ENCODE results near the gene GCH1.
A peak's percentile ranks its signal among the peaks of the same experiment; 100 is the strongest.
"Not testable (repeated sequence)": the region's sequence is repeated elsewhere in the genome, so short reads cannot be mapped to it uniquely, and the experiment has no call there.

GCH1 gene, protein sequence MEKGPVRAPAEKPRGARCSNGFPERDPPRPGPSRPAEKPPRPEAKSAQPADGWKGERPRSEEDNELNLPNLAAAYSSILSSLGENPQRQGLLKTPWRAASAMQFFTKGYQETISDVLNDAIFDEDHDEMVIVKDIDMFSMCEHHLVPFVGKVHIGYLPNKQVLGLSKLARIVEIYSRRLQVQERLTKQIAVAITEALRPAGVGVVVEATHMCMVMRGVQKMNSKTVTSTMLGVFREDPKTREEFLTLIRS

DNA sequence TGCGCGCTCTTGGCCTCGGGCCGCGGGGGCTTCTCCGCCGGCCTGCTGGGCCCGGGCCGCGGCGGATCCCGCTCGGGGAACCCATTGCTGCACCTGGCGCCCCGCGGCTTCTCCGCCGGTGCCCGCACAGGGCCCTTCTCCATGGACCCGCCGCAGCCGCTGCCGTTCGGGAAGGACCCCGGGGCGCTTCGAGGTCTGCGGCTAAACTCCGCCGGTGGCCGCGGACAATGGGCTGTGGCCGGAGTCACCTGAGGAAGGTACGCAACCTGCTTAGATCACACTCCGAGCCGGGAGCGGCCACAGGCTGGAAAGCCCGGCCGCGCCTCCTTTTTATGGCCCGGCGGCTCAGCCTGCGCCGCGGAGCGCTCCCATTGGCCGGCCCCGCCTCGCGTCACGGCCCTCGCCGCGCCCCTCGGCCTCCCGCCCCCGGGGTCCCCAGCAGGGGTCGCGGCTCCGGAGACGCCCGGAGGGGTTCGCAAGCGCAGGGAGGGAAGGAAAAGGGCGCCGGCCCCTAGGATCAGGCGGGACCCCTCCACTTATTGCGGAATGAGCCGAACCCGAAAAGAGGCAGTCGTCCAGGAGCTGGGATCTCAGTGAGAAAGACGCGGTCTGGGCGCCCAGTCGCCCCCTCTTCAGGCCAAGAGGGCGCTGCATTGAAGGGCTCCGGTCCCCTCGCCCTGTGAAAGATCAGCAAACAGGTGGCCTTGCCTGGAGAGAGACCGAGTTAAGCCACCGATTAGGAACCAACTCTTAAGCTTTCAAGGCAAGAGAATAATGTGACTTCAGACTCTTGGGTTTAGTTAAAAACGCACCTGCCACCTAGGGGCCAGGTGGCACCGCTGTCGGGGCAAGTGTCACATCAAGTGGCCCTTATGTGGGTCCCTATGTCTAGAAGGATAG, at the start of gene GCH1:
Gene GCH1 (minus strand): TSS at position 306 of the 900 bp plus-strand sequence. CDS start 163 bp downstream, at position 143.
- DNase-seq (ENCODE audit: low read depth): peak; percentile 57

DNA sequence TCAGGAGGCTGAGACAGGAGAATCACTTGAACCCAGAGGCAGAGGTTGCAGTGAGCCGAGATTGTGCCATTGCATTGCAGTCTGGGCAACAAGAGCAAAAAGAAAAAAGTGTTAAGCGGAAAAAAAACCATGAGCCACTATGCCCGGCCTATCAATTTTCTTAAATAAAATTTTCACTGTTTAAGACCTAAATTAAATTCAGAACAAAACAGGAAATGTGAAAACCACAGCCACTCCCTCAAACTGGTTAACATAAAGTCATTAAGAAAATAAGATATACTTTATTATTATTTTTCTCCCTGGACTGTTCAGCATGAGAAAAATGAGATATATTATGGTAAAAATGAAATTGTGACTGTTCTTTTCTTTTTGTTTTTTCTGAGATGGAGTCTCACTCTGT, 44.6 kb upstream of the GCH1 start:
- no peak for DNase-seq (ENCODE audit: low read depth)

DNA sequence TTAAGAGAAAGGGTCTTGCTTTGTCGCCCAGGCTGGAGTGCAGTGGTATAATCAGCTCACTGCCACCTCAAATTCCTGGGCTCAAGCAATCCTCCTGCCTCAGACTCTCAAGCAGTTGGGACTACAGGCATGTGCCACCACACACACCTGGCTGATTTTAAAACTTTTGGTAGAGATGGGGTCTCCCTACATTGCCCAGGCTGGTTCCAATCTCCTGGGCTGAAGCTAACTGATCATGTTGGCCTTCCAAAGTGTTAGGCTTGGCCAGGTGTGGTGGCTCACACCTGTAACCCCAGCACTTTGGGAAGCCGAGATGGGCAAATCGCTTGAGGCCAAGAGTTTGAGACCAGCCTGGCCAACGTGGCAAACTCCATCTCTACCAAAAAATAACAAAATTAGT, 43.9 kb upstream of the GCH1 start:
- no peak for DNase-seq (ENCODE audit: low read depth)

DNA sequence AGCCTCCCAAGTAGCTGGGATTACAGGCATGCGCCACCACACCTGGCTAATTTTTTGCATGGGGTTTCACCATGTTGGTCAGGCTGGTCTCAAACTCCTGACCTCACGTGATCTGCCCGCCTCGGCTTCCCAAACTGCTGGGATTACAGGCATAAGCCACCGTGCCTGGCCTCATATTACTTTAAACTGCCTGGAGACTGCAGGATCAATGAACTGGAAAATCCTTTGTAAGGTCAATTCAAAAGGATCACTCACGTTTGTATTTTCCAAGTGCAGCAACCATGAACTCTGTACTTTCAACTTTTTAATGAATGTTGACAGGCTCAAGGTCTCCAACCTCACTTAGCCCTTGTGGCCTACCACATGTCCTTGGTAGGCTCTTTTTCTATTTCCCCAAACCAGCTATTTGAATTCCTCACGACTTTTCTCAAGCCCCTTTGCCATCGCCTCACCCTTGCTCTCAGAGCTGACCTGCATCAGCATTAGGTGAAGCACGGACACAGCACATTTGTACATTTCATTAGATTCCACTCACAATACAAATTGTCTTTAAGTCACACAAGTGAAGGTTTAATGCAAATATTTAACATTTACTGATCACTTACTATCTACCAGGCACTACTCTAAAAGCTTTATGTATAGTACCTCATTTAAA, 42.2 kb upstream of the GCH1 start:
- DNase-seq (ENCODE audit: low read depth): no peak

DNA sequence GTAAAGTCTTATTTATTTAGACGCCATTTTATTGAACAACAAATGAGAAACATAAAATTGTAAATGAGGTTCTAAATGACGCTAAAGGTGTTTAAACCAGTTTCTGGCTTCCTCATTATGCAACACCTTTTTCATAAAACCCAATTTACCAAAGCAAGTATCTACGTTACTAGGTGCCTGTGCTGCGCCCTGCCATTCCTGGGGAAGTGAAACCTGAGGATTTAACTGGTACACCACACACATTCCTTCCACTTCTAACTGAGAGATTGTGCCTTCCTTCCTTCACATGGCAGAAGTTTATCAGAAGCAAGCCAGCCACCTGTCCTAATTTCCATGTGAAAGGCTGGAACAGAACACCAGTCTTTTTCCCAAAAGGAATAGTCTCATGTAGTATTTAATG, 40.3 kb upstream of the GCH1 start:
- DNase-seq (ENCODE audit: low read depth): no peak

DNA sequence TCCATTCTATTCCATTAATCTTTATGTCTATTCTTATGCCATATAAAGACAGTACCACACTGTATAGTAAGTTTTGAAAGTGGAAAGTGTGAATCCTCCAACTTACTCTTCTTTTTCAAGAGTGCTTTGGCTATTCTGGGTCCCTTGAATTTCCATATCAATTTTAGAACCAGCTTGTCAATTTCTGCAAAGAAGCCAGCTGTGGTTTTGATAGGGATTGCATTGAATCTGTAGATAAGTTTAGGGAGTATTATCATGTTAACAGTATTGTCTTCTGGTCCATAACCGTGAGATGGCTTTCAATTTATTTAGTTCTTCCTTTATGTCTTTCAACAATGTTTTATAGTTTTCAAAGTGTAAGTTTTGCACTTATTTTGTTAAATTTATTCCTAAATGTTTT, 34.2 kb upstream of the GCH1 start:
- DNase-seq (ENCODE audit: low read depth): no peak

DNA sequence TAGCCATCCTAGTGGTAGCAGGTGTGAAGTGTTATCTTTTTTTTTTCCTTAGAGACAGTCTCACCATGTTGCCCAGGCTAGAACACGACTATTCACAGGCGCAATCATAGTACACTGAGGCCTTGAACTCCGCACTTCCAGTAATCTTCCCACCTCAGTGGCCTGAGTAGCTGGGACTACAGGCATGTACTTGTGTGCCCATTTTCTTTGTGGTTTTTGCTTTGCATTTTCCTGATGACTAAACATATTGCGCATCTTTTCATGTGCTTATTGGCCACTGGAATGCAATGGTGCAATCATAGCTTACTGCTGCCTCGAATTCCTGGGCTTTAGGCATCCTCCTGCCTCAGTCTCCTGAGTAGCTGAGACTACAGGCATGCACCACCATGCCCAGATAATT, 33.3 kb upstream of the GCH1 start:
- DNase-seq (ENCODE audit: low read depth): no peak

DNA sequence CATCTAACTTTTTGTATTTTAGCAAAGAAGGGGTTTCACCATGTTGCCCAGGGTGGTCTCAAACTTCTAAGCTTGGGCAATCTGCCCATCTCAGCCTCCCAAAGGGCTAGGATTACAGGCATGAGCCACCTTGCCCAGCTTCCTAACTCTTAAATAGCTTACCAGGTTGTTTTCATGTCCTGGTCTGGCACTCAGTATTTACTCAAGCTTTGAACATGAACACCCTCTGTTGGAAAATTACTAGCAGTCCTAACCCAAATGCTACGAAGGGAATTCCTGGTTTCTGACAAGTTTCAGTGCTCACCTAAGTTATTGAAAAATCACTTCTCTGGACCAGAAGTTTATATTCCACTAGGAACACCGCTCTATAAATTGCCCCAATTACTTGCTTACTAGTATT, 32.5 kb upstream of the GCH1 start:
- no peak for DNase-seq (ENCODE audit: low read depth)

DNA sequence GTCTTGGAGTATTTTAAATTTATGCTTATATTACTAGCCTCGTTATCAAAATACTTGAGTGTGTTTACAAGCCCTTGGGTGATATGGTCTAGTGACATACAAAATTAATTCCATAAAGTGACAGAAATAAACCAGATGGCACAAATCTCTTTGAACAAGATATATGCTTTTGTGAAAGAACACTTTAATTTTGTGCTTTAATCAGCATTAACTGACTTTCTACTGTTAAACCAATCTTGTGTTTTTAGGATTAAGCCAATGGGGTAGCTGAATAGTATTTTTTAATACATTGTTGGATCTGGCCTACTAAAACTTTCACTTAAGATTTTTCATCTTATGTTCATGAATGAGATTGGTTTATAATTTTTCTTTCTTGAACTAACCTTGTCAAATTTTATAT, 30.4 kb upstream of the GCH1 start:
- DNase-seq (ENCODE audit: low read depth): no peak

DNA sequence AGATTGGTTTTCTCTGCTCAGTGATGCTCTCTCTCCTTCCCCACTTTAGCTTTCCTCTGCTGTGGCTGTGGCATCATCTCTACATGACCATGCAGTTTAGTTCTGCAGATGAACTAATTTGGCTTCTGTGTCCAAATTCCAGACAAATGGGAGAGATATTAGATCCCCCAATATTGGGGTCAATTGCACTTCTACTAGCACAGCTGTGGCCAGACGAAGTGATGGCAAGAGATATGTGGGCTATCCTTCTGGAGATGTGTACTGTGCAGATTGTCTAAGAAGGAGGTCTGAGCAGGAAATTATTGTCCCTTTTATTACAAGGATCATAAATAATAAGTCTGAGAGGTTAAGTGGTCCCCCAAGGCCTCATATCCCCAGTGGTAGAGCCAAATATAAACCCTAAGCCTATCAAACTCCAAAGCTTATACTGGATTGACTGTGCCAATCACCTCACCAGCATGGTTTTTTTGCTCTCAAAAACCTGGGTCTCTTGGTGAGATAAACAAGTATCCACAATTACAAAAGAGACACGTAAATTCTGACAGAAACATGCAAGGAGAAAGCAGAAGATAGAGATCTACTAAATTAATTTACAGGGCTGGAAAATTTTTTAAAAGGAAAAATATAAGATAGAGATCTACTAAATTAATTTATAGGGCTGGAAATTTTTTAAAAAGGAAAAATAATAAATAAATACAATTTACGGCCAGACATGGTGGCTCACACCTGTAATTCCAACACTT, 29.1 kb upstream of the GCH1 start:
- DNase-seq (ENCODE audit: low read depth): no peak

DNA sequence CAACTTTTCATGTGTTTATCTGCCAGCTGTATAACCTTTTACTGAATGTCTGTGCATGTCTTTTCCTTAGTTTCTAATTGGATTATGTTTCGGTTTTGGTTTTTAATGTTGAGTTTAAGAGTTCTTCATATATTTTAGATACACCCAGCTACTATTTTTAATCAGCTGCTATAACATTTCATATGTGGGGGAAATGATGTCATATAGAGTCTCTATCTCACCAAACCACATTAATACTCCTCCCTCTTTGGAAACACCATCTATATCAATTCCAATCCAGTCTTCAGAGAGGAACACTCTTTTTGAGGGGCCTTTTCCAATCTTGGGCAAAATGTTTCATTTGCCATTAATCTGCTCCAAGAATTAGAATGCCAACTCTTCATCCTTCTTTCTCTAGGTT, 28.5 kb upstream of the GCH1 start:
- no peak for DNase-seq (ENCODE audit: low read depth)

DNA sequence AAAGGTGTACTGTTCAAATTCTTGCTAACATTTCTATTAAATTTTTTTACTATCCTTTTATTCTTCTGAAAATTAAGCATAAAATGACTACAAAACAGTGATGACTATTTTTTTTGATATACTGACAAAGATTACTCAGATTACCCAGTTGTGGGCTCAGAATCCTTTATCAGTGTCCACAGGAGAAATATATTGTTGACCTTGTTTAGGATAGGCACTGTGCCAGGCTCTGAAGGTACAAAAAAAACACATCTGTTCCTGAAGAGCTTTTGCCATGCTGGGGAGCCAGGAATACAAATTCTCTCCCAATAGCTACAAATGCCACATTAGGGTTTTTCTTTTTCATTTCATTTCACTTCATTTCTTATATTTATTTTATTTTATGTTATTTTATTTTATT, 26.9 kb upstream of the GCH1 start:
- DNase-seq (ENCODE audit: low read depth): no peak

DNA sequence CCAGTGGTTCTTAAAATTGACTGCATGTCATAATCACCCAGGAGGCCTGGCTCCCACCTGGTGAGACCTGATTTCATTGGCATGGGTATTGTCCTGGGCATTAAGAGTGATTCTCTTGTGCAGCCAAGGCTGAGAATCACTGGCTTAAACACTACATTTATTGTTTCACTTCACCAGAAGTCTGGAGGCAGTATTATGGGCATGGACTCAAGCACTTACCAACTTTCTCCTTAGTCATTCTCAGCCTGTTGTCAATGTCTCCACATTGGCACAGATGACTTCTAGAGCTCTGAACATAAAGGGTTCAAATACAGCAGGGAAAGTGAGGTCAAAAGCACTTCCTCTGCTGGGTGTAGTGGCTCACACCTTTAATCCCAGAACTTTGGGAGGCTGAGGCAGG, 25.6 kb upstream of the GCH1 start:
- DNase-seq (ENCODE audit: low read depth): no peak

DNA sequence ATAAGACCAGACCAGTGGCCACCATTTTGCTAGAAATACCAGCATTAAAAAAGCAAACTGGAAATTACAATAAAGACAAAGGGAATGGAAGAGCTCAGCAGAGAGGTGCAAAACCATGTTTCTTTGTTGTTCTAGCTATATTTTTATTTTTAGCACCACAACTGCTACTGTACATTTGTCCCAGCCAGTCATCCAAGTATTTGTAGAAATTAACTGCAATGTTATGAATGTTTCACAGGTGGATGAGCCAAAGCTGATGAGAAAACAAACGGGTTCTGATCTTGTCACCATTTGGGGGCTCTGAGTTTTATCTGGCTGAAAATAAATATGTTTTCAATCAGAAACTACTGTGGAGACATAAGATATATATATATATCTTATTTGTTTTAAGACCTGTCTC, 24.9 kb upstream of the GCH1 start:
- DNase-seq (ENCODE audit: low read depth): no peak

DNA sequence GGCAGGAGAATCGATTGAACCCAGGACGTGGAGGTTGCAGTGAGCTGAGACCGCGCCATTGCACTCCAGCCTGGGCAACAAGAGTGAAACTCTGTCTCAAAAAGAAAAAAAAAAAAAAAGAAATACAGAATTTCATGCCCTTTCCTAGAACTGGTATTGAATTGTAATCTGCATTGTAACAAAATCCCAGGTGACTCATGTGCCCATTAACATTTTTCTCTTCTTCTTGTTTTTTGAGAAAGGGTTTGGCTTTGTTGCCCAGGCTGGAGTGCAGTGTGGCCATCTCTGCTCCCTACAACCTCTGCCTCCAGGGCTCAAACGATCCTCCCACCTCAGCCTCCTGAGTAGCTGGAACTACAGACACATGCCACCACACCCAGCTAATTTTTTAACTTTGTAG, 23.9 kb upstream of the GCH1 start:
- DNase-seq (ENCODE audit: low read depth): not testable (repeated sequence)

DNA sequence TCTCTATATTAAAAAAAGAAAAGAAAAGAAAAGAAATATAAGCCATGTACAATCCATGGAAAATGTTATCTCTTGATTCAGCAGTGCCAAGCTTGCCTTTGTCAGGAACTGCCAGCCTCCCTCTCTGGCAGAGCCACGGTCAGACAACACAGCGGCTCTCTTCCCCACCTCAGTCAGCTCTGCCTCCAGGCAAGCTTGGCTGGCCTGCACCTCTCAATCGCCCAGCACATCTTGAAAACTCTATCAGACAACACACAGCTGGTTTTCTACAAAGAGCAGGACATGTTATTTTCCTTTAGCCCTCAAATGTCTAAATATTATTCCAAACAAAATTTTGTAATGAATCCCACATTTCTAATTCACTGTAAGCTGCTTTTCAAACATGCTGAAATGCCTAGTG, 20.0 kb upstream of the GCH1 start:
- DNase-seq (ENCODE audit: low read depth): no peak

DNA sequence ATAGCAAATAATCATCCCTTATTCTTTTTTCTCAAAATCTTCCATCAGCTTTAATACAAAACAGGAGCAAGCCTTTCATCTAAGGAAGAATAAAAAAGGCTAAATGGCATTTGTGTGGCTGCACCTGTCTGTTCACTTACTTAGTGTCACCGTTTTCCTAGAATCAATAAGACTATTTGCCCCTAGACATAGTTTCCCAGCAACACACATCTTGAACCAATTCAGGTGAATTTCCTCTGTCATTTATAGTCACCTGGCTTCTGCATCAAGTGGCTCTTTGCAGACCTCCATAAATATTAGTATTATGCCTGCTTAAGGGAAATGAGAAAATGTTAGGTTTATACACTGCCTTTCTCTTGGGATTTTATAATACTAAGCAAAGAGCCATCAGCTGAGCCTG, 17.4 kb upstream of the GCH1 start:
- no peak for DNase-seq (ENCODE audit: low read depth)

DNA sequence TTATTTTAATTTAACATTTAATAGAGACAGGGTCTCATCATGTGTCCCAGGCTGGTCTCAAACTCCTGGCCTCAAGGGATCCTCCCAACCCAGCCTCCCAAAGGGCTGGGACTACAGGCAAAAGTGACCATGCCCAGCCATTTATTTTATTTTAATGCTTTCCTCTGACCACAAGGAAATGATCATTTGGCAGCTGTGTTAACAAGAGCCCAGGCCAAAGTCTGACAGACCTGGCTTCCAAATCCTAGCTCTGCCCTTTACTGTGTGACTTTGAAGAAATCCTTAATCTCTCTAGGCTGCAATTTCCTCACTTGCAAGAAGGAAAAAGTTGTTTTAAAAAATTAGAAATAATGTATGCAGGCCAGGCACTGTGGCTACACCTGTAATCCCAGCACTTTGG, 16.7 kb upstream of the GCH1 start:
- no peak for DNase-seq (ENCODE audit: low read depth)

DNA sequence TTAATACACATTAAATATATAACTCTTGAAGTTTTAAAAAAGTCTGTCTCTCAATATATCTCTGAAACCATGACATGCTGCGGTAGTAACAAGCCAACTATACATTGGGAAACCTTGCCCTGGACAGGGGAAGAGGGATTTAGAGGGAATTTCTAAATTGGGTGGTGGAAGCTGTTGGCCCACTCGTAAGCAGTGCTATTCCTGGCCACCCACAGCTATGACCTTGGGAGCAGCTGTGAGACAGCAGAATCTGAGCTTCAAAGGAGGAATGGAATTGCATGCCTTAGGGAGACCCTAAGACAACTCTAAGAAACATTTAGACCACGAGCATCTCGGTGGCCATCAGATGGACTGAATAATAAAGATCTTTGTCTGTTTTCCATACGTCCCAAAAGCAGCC, 15.8 kb upstream of the GCH1 start:
- DNase-seq (ENCODE audit: low read depth): no peak

DNA sequence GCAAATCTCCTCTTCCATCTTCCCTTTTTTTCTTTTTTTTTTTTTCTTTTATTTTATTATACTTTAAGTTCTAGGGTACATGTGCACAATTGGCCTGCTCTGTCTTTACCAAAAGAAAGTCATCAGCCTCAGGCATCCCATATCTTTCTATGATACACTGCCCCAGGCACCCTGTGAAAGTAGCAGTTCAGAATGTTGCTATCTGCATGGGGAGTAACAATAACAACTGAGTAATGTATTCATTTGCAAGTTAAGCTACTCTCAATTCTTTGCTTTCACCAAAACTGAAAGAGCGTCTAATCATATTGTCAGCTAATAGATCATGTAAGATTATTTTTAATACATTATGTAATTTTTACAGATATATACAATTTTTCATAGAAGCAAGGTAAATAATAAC, 13.5 kb upstream of the GCH1 start:
- DNase-seq (ENCODE audit: low read depth): no peak

DNA sequence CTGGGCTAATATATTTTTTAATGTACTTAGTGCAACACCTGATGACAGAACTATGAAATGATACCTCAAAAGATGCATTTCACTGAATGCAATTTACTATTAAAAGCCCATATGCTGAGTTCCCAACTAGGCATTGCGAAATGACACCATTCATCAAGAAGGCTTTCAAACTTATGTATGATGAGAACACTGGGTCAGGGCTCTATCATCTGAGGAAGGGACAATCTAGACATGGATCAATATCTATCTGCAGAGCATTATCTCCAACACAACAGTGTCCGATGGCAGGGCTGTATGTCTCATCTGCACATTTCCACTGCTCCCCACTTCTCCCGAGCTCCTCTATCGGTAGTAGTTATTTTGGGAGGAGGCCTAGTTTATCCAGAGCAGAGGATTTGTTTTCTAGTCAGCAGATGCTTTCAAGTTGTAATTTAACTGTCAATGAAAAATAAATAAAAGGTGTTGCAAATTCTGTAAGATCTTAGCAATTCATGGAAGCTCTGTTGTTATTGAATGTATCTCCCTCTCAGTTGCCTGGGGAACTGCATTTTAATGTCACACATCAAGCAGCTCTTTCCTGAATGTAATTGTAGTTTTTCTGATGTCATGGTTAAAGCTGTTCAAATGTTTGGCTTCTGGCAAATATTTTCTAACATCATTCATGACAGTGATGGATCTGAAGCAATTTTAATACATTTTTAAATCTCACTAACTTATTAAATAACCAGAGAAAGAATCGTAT, 7.4 kb upstream of the GCH1 start:
- no peak for DNase-seq (ENCODE audit: low read depth)

DNA sequence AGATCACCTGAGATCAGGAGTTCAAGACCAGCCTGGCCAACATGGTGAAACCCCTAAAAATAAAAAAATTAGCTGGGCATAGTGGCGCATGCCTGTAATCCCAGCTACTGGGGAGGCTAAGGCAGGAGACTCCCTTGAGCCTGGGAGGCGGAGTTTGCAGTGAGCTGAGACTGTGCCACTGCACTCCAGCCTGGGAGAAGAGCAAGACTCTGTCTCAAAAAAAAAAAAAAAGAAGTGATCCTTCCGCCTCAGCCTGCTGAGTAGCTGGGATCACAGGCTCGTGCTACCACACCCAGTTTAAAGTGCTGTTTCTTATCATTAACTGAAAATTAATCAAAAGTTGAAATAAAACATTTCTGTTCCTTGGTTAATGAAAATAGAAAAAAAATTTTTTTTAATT, 6.3 kb upstream of the GCH1 start:
- DNase-seq (ENCODE audit: low read depth): not testable (repeated sequence)

All from activated gamma-delta T cell treated with anti-CD3 and anti-CD28 coated beads, Interleukin-2, amount 50 U/mL, for 16 hours (primary cell).